Activated CD4-positive, alpha-beta T cell treated with anti-CD3 and anti-CD28 coated beads, Interleukin-2, Interleukin-4, amounts not matched to agents 100 ng/mL and 50 ng/mL, durations not matched to agents 16 hours and 8 hours (primary cell): ENCODE data around the gene RAB39A.

ENCODE experiments used
- DNase-seq: peaks from one replicate; pipeline ENCODE4 v3.0.0-alpha.2; 2020; ENCODE audit warnings: low spot score

The RAB39A gene

GRCh38 chr11:107962181-107962580 is 33.9 kb downstream of the RAB39A start:
- no peak for DNase-seq

- no peak for DNase-seq
These were observed 34.8 kb downstream of the RAB39A start for GRCh38 chr11:107963091-107963490.

GRCh38 chr11:107969219-107969618 is 41.0 kb downstream of the RAB39A start:
- no peak for DNase-seq

GRCh38 chr11:107970049-107970448 is 41.8 kb downstream of the RAB39A start:
- no peak for DNase-seq

GRCh38 chr11:107973641-107974040 is 45.4 kb downstream of the RAB39A start:
- no peak for DNase-seq

- no peak for DNase-seq
These were observed 60.3 kb downstream of the RAB39A start for GRCh38 chr11:107988397-107989158.

- DNase-seq, result no peak
These were observed 63.7 kb downstream of the RAB39A start for GRCh38 chr11:107991868-107992414.

GRCh38 chr11:107996006-107996776 is 67.9 kb downstream of the RAB39A start:
- DNase-seq, result no peak

GRCh38 chr11:107998761-107999160 is 70.5 kb downstream of the RAB39A start:
- DNase-seq, result no peak

- peak; percentile 35 for DNase-seq
These were observed 71.7 kb downstream of the RAB39A start for GRCh38 chr11:107999759-108000455.

- no peak for DNase-seq
These were observed 74.2 kb downstream of the RAB39A start for GRCh38 chr11:108002476-108002875.

- DNase-seq, result no peak
These were observed 75.4 kb downstream of the RAB39A start for GRCh38 chr11:108003623-108004022.

GRCh38 chr11:108007819-108008218 is 79.6 kb downstream of the RAB39A start:
- no peak for DNase-seq

GRCh38 chr11:108008656-108009496 is 80.6 kb downstream of the RAB39A start, which contains the start of gene CUL5:
CUL5 (plus strand) TSS chr11:108008898; CDS start chr11:108009349, 451 bp downstream.
- peak; percentile 89 for DNase-seq

- DNase-seq, result no peak
These were observed 81.5 kb downstream of the RAB39A start for GRCh38 chr11:108009497-108010370.

GRCh38 chr11:108012139-108012725 is 84.0 kb downstream of the RAB39A start:
- no peak for DNase-seq
